Activated T-cell treated with anti-CD3 and anti-CD28 coated beads for 24 hours (primary cell): Measurements from ENCODE around the gene PLEKHB1.

ENCODE experiments used
- DNase-seq: peaks from one replicate; pipeline ENCODE4 v3.0.0-alpha.2; 2020; ENCODE audit warnings: low read depth

The PLEKHB1 gene

GRCh38 chr11:73648121-73648520, 1.7 kb downstream of the PLEKHB1 start:
- no peak for DNase-seq

GRCh38 chr11:73648571-73649046, 2.2 kb downstream of the PLEKHB1 start:
- no peak for DNase-seq

- no peak for DNase-seq
Observed at GRCh38 chr11:73649206-73649605, 2.8 kb downstream of the PLEKHB1 start.

GRCh38 chr11:73650400-73650799, 4.0 kb downstream of the PLEKHB1 start:
- DNase-seq: no peak

- no peak for DNase-seq
Observed at GRCh38 chr11:73651252-73651651, 4.9 kb downstream of the PLEKHB1 start.

GRCh38 chr11:73651661-73652045, 5.3 kb downstream of the PLEKHB1 start:
- DNase-seq: no peak

GRCh38 chr11:73652046-73652730, 5.8 kb downstream of the PLEKHB1 start:
- no peak for DNase-seq

GRCh38 chr11:73652856-73653559, 6.6 kb downstream of the PLEKHB1 start:
- no peak for DNase-seq

DNA sequence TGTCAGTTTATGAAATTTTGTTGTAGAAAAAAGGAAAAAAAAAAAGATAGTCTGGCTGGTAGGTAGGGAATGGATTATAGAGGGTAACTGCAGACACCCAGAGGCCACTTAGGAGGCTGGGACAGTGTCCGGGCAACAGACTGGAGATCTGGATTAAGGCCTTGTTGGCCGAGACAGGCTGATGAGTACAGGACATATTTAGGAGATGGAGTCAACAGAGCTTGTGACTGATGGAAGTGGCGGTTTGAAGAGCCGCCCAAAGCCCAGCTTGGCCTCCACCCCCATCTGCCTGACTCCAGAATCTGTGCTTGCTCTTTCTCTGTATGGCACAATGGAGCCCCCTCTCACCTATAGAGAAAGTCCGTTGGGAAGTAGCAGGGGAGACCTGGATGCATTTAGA, 7.6 kb downstream of the PLEKHB1 start:
- no peak for DNase-seq

DNA sequence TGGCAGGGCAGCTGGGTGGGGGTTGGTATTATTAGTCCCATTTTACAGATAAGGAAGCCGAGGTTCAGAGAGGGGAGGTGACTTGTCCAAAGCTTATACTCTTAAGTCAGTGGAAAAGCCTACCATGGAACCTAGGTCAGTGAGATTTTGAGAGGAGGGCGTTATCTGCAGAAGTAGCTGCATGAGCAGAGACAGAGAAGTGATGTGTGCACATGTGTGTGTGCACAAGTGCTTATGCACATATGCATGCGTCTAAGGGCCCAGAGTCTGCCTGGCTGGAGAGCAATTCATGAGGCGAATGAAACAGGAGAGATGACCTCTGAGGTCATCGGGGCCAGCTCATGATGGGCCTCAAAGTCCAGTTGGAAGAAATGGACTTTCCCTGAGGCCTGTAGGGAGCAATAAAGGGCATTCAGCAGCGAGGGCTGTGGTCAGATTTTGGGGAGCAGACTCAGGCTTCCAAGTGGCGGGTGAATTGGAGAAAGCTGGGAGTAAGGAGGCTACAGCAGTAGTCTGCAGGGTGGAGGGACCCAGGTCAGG, 8.2 kb downstream of the PLEKHB1 start:
- DNase-seq: no peak

- no peak for DNase-seq
Observed at GRCh38 chr11:73655686-73656085, 9.3 kb downstream of the PLEKHB1 start.

- DNase-seq: no peak
Observed at GRCh38 chr11:73656985-73657384, 10.6 kb downstream of the PLEKHB1 start.

DNA sequence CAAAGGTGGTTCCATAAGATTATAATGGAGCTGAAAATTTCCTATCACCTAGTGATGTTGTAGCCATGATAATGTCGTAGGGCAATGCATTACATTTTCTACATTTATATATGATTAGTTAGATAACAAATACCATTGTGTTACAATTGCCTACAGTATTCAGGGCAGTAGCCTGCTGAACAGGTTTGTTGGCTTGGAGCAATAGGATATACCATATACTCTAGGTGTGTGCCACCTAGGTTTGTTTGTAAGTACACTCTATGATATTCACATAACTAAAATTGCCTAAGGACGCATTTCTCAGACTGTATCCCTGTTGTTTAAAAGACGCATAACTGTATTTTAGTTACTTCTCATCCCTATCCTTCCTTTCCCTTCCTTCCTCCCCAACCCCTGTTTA, 13.6 kb downstream of the PLEKHB1 start:
- DNase-seq: no peak

- no peak for DNase-seq
Observed at GRCh38 chr11:73660497-73661034, 14.2 kb downstream of the PLEKHB1 start.

DNA sequence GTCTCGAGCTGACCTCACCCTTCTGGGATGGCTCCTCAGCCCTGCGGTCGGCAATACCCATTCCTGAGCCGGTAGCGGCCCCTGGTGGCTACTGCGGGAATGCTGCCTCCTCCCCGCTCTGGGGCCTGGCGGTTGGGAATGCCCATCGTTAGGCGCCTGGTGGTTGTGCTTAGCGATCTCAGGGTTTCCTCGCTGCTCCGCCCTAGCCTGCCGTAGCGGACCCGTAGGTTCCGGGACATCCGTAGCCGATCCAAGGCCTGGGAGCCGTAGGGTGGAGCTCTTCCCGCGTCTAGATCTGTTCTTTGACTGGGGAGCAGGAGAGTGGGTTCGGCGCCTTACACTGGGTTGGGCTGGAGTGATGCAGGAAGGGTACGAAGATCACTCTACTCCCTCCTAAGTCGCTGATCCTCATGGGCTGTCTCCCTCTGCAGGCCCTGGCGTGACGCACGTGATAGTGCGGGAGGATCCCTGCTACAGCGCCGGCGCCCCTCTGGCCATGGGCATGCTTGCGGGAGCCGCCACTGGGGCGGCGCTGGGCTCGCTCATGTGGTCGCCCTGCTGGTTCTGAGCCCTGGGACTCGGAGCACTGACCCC, 14.8 kb downstream of the PLEKHB1 start:
- peak; percentile 84 for DNase-seq

DNA sequence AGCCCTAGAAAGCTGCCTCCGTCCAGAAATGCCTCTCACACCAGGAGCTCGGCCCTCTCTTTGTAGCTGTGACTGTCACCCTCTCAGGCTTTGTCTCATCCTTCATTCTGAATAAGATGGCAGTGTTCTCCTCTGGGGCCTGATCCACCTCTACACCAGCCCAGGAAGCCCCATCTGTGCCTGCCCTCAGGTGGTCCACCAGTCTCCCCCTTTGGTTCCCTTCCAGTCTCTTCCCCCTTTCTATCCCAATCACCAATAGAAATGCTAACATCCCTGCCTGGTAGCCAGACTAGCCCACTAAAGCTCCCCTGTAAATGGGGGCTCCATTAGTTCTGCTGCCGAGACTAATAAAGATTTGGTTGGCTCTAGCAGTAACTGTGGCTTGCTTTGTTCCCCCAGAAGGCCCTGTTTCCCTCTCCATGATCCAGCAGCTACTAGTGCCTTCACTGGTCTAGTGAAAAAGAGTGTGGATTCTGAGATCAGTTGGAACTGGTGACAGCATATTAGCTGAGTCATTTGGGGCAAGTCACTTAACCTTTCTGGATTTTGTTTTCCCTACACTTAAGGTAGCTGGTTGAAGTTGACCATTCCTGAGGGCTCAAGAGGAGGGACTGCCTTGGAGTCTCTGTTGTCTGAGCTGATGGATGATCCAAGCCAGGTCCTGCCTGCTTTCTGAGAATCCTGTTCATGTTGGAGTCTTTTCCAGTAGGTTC, 16.2 kb downstream of the PLEKHB1 start:
- DNase-seq: no peak

DNA sequence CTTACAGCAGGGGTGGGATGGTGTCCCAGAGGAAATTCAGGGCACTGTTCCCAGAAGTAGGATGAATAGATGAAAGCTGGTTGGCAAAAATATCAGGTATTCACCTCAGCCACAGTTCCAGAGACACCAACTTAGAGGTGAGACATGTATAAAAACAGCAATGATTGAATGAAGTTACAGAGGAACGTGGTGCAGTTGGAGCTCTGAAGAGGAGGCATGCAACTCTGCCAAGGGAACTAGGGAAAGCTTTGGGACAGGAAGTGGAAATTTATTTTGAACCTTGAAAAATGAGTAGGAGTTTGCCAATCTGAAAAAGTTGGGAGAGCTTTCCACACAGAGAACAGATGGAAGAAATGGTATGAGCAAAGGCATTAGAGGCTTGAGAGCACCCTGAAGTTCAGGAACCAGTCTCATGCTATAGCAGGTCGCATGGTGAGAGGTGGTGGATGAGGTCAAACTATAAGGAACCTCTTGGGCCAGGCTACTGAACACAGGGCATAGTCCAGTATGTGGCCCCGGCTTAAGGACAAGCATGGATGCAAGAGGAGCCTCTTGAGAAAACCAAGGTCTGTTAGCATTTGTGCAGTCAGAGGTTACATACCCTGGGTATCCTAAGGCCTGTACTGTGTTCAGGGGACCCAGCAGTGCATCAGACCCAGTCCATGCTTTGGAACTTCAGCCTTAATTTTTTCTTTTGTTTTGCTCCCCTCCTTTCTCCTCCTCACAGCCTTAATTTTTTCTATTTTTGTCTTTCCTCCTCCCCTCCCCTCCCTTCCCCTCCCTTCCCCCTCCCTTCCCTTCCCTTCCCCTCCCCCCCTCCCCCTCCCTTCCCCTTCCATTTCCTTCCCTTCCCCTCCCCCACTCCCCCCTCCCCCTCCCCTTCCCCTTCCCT, 17.5 kb downstream of the PLEKHB1 start:
- no peak for DNase-seq

DNA sequence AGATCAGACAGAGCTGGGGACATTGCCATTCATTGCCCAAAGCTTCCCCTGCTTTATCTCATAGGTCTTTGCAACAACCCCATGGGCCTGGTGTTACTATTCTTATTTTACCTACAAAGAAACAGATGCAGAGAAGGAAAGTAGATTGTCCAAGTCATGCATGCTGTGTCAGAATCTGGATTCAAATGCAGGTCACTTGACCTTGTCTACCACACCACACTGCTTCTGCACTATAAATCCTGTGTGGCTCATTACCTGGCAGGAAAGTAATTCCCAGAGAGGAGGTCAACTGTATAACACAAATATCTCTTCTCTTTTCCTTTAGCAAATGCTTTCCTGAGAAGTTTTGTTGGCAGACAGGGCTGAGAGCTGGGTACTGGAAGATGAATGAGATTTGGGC, 18.5 kb downstream of the PLEKHB1 start:
- no peak for DNase-seq

DNA sequence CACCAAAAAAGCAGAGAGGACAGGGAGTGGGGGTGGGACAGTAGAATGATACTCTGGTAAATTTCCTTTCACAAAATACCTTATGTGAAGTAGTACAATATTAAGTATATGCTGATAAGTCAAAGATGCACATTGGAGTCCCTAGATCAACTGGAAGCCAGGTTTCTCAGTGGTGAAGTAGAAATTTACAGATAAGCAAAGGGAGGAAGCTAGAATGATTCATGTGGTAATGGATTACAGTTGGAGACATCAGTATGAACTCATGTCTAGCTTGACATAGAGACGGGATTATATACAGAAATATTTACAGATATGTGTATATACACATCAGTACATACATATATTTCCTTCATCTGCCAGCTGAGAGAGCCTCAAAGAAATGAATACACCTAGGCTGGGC, 21.5 kb downstream of the PLEKHB1 start:
- no peak for DNase-seq

- no peak for DNase-seq
Observed at GRCh38 chr11:73670808-73671207, 24.4 kb downstream of the PLEKHB1 start.

- no peak for DNase-seq
Observed at GRCh38 chr11:73671701-73672100, 25.3 kb downstream of the PLEKHB1 start.
